B cell (primary cell): Measurements from ENCODE around the gene CARTPT.

Experiments
- CTCF ChIP-seq: fragments of 200-600 bp; IDR thresholded peaks from one replicate; pipeline ENCODE4 v1.8.0; 2022; ENCODE audit warnings: antibody characterized with exemption, mild to moderate bottlenecking
- EZH2 ChIP-seq: IDR thresholded peaks from 2 replicates; pipeline ENCODE4 v1.6.1; 2012; ENCODE audit warnings: borderline replicate concordance, low read depth, mild to moderate bottlenecking, moderate library complexity, low read length; ENCODE audit not compliant: insufficient read depth, poor library complexity, severe bottlenecking

GRCh38 chr5:71699233-71699632 is 19.8 kb upstream of the CARTPT start:
- no peak for TF ChIP-seq CTCF
- no peak for TF ChIP-seq EZH2
